NCI-H226 (cell line): ENCODE data around the gene DDX25.
"Not testable (repeated sequence)": the region's sequence is repeated elsewhere in the genome, so short reads cannot be mapped to it uniquely, and the experiment has no call there.

Experiments used
- DNase-seq: peaks from one replicate; pipeline ENCODE4 v3.0.0-alpha.2; 2015

Gene DDX25

DNA sequence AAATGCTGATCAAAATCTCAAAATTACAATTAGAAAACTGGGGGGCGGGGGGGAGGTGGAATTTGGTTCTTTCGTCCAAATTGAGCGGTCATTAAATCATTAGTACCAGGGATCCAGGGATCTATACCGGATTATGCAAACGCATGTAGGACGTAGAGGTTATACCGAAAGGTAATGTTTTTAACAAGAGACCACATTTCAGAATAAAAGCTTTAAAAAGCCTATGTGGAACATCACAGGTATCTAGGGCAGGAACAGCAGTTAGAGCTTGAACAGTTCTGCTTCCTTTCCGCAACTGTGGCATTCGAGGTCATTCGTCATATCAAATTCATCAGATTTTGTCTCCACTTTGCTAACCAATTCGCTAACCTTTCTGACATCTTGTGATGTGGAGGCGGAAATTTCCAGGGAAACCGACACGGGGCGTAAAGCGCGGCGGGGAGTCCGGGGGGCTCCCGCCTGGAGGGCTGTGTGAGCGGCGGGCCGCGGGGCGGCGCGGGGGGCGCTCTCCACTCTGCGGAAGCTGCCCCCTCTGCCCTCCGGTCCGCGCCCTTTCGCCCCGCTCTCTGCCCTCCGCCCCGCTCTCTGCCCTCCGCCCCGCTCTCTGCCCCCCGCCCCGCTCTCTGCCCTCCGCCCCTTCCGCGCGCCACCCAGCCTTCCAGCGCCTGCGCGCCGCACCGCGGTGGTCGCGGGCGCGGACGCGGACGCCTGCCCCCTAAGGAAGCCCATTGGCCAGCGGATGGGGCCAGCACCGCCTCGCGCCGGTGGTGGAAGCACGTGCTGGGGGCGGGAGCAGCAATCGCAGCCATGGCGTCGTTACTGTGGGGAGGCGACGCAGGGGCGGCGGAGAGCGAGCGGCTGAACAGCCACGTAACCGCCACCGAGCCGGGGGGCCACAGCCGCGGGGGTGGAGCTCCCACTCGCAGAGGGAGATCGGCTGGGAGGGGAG is at the start of gene DDX25:
Gene DDX25 (plus strand): TSS at position 798 of the 949 bp plus-strand sequence. CDS start 10 bp downstream, at position 808.
- DNase-seq: no peak

- DNase-seq: not testable (repeated sequence)
Measured at GRCh38 chr11:125857670-125858069, 46.6 kb upstream of the DDX25 start.

DNA sequence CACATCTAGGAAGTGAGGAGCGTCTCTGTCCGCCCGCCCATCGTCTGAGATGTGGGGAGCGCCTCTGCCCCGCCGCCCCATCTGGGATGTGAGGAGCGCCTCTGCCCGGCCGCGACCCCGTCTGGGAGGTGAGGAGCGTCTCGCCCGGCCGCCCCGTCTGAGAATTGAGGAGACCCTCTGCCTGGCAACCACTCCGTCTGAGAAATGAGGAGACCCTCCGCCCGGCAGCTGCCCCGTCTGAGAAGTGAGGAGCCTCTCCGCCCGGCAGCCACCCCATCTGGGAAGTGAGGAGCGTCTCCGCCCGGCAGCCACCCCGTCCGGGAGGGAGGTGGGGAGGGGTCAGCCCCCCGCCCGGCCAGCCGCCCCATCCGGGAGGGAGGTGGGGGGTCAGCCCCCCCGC is 41.5 kb upstream of the DDX25 start:
- not testable (repeated sequence) for DNase-seq

DNA sequence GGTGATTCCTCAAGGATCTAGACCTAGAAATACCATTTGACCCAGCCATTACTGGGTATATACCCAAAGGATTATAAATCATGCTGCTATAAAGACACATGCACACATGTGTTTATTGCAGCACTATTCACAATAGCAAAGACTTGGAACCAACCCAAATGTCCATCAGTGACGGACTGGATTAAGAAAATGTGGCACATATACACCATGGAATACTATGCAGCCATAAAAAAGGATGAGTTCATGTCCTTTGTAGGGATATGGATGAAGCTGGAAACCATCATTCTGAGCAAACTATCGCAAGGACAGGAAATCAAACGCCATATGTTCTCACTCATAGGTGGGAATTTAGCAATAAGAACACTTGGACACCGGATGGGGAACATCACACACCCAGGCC is 39.0 kb upstream of the DDX25 start:
- not testable (repeated sequence) for DNase-seq

DNA sequence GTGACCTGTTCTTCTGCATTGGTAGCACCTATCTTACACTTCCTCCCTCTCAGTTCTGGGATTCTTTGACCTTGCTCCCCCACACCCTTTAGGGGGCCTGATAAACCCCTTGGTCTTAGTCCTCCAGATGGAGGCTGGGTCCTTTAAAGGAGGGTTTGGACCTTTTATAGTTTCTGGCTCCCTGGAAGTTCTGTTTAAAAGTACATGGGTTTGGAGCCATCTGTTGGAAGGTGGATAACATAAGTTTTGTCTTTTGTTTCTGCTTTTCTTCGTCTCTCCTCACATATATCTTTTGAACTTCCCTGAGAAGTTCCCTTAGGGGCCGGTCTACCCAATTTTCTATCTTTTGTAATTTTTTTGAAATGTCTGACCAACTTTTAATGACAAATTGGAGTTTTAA is 34.8 kb upstream of the DDX25 start:
- DNase-seq: no peak

- DNase-seq: peak; percentile 6
Measured at GRCh38 chr11:125871391-125872137, 32.7 kb upstream of the DDX25 start.

GRCh38 chr11:125872138-125872491 is 32.2 kb upstream of the DDX25 start:
- no peak for DNase-seq

GRCh38 chr11:125873881-125874555 is 30.3 kb upstream of the DDX25 start:
- DNase-seq: no peak

GRCh38 chr11:125874556-125875124 is 29.7 kb upstream of the DDX25 start:
- peak; percentile 39 for DNase-seq

- DNase-seq: no peak
Measured at GRCh38 chr11:125881291-125881690, 23.0 kb upstream of the DDX25 start.

DNA sequence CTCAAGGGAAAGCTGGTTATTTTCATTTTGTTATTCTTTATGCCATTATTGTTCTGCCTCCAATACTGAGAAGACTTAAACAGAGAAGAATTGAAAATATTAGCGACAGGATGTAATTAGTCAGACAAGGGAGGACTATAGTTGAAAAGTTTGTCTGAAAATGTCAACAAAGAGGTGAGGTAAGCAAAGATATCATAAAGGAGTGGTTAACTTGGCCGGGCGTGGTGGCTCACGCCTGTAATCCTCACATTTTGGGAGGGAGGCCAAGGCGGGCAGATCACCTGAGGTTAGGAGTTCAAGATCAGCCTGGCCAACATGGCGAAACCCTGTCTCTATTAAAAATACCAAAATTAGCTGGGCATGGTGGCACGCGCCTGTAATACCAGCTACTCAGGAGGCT is 20.9 kb upstream of the DDX25 start:
- DNase-seq: peak; percentile 19

- DNase-seq: peak; percentile 56
Measured at GRCh38 chr11:125886997-125887372, 17.3 kb upstream of the DDX25 start.

GRCh38 chr11:125887373-125888324 is 16.7 kb upstream of the DDX25 start, which contains the start of gene HYLS1:
TSS of gene HYLS1 (plus strand) at chr11:125887668. CDS start at chr11:125899369, 11,701 bp downstream.
- DNase-seq: peak; percentile 98

- DNase-seq: no peak
Measured at GRCh38 chr11:125890447-125891100, 13.7 kb upstream of the DDX25 start.

DNA sequence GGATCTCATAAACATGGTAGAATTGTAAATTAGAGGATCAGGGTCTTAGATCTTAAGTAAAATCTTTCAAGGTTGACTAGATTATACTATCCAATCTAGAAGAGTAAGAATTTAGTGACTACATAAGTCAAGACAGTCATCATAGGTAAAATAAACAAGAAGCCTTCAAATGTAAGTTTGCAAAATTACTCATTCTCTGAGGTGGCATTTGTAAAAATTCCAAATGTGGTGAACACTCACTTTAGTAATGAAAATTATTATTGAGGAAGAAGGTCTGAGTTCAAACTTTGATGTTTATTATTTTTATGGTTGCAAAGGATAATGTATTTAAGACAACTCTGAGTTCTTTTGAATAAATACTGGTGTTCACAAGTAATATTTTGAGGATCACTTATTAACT is 12.2 kb upstream of the DDX25 start:
- no peak for DNase-seq

DNA sequence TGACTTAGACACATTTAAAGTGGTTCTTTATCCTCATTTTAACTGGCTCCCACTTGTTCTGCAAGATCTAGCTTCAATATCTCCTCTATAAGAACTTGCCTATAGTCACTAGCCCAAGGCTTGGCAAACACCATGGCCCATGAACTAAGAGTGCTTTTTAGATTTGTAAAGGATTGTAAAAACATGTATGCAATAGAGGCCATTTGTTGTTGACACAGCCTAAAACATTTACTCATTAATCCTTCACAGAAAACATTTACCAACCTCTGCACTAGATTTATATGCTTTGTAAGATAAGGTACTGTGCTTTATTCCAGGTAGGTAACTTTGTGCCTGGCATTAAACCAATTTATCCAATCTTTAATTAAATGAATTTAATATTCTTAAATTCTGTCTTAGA is 11.3 kb upstream of the DDX25 start:
- no peak for DNase-seq

- DNase-seq: no peak
Measured at GRCh38 chr11:125901872-125902271, 2.4 kb upstream of the DDX25 start.

DNA sequence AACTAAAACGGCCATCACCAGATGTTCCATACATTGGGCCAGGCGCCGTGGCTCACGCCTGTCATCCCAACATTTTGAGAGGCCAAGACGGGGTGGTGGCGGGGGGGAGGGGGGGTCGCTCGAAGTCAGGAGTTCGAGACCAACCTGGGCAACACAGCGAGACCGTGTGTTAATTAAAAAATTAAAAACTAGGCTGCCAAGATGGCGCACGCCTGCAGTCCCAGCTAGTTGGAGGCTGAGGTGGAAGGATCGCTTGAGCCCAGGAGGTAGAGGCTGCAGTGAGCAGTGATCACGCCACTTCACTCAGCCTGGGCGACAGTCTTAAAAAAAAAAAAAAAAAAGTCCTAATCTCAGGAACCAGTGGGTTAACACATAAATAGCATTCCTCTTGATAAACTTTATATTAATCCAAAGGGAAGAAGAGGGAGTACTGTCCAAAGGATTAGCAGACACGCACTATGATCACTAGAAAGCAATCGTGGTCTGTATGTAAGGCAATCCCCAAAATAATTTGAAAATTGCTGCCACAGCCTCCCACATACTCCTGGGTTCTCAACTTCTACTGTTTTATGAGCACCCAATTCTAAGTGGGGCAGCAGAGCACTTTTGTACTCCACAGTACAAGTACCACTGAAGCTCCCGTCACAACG is 1.9 kb upstream of the DDX25 start:
- no peak for DNase-seq

DNA sequence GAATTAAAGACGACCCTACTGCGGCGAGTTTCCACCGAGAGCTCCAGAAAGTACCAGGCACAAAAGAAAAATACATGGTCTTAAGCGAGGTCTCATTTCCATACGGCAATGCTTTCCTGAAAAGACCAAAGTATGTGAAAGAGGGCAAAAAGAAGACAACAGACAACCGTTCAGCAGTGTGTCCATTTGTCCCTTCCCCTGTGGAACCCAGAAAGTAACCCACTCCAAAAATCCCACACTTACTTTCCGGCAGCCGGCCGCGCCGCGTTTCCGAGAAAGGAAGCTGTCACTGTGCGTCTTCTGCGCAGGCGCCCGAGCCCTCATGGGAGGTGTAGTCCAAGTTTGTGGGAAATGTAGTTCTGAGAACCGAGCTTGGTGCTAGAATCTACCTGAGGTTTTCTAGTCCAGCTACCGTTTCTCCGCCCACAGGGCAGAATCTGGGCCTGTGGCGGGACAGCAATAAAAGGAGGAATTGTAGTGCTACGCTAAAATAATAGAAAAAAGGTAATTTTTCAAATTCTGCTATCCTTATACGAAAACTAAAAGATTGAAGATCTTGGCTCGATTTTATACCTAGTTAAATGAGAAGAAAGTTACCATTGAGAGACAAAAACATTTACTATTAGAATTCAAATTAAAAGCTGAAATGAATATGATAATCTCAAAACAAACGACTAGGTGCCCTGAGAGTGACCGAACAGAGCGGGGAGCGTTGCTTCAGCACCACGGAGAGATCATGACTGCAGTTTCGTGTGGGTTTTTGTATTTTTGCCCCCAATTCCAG is 1.2 kb upstream of the DDX25 start, which contains the start of gene PUS3:
Gene PUS3 (minus strand): TSS at position 280 of the 784 bp plus-strand sequence. CDS start 6,922 bp downstream, outside the sequence.
- DNase-seq: peak; percentile 74

DNA sequence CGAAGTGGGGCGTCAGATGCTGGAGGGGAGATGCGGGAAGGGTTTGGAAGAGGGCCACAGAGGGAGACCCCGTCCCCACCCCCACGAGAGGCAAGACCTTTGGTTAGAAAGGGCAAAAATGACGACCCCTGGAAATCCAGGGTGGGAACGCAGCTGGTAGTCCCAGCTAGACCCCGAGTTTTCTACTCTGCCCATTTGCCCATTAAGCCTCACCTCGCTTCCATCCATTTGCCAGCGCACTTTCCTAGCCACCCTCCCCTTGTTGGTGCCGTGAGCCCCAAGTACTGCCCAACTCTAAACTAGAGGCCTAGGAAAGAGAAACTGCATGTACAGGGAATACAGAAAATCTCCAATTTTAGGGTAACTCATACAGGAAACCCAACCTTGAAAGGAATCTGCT is 370 bp downstream of the DDX25 start:
- no peak for DNase-seq
